SK-N-SH (cell line): Measurements from ENCODE around the gene NOX4. TPM values are rescaled to one million over a fixed set of nuclear protein-coding genes. Genes with fewer than 3 reads are reported as not detected.

Experiments
- CTCF ChIA-PET: fragments of 300-600, 350-600 bp; formaldehyde crosslinking; extraction: SDS; loops from one replicate; lab custom pipeline; 2021; lab: Yijun Ruan, JAX
- POLR2A ChIA-PET: fragments of 350-600 bp; sonication (Branson Sonifier 250); formaldehyde crosslinking; extraction: SDS; loops from one replicate; lab custom pipeline; 2020; ENCODE audit warnings: antibody characterized with exemption, inconsistent platforms; lab: Yijun Ruan, JAX
- DNase-seq: peaks from one replicate; pipeline ENCODE4 v3.0.0; 2012
- H2AFZ ChIP-seq: fragments of 200-600 bp; sonication (generic); 2 replicates; pipeline ENCODE4 v1.8.1; 2016; ENCODE audit warnings: antibody characterized with exemption, mild to moderate bottlenecking, low read depth
- H3F3A ChIP-seq: fragments of 200-600 bp; sonication (generic); replicated peaks from 2 replicates; pipeline ENCODE3; 2016; ENCODE audit warnings: antibody characterized with exemption, mild to moderate bottlenecking; ENCODE audit not compliant: insufficient read depth
- H3K27ac ChIP-seq, 2 experiments: fragments of 200-500 bp in 1 of 2; fragments of 200-600 bp in 1 of 2; sonication (Bioruptor generic) in 1 of 2; sonication (generic), shearing (Covaris generic) in 1 of 2; 2 replicates each; pipeline versions ENCODE4 v1.5.1 to v1.6.1; 2014 to 2016; ENCODE audit warnings: low read depth in 2 of 2, inconsistent platforms in 1 of 2, low read length in 1 of 2, mild to moderate bottlenecking in 1 of 2, mixed read lengths in 1 of 2
- H3K27me3 ChIP-seq: fragments of 200-600 bp; sonication (generic), shearing (Covaris generic); 2 replicates; pipeline ENCODE4 v1.6.1; 2016; ENCODE audit warnings: mixed run types; ENCODE audit not compliant: insufficient read depth
- H3K36me3 ChIP-seq, 2 experiments: fragments of 200-500 bp in 1 of 2; fragments of 200-600 bp in 1 of 2; sonication (Bioruptor generic) in 1 of 2; sonication (generic) in 1 of 2; replicated peaks in 1 of 2; 2 replicates each; pipeline versions ENCODE3 to v1.5.1; 2014 to 2016; ENCODE audit warnings: low read length in 1 of 2, mild to moderate bottlenecking in 1 of 2; ENCODE audit not compliant: insufficient read depth in 2 of 2, control insufficient read depth in 1 of 2
- H3K4me1 ChIP-seq, 2 experiments: fragments of 200-500 bp in 1 of 2; fragments of 200-600 bp in 1 of 2; sonication (Bioruptor generic) in 1 of 2; sonication (generic), shearing (Covaris generic) in 1 of 2; 2 replicates each; pipeline versions ENCODE4 v1.5.1 to v1.6.1; 2014 to 2016; ENCODE audit warnings: low read depth in 1 of 2, low read length in 1 of 2, mixed run types in 1 of 2; ENCODE audit not compliant: insufficient read depth in 2 of 2, control insufficient read depth in 1 of 2
- H3K4me2 ChIP-seq: fragments of 200-600 bp; sonication (generic), shearing (Covaris generic); 2 replicates; pipeline ENCODE4 v1.6.1; 2017; ENCODE audit warnings: mixed run types
- H3K4me3 ChIP-seq, 2 experiments: fragments of 200-500 bp in 1 of 2; fragments of 200-600 bp in 1 of 2; sonication (Bioruptor generic) in 1 of 2; sonication (generic), shearing (Covaris generic) in 1 of 2; 2 replicates each; pipeline versions ENCODE4 v1.5.1 to v1.8.1; 2014 to 2016; ENCODE audit warnings: low read depth in 2 of 2, inconsistent platforms in 1 of 2, low read length in 1 of 2, mild to moderate bottlenecking in 1 of 2, mixed read lengths in 1 of 2, moderate library complexity in 1 of 2
- H3K79me2 ChIP-seq: fragments of 200-600 bp; sonication (generic); 2 replicates; pipeline ENCODE4 v1.8.1; 2017; ENCODE audit warnings: mild to moderate bottlenecking; ENCODE audit not compliant: insufficient read depth
- H3K9ac ChIP-seq: fragments of 200-600 bp; sonication (generic); 2 replicates; pipeline ENCODE4 v1.6.1; 2017; ENCODE audit warnings: mixed run types
- H3K9me2 ChIP-seq: fragments of 200-600 bp; sonication (generic); 2 replicates; pipeline ENCODE4 v1.6.1; 2017; ENCODE audit warnings: mixed run types
- H3K9me3 ChIP-seq: fragments of 200-600 bp; sonication (generic); 2 replicates; pipeline ENCODE4 v1.6.1; 2017; ENCODE audit warnings: mixed run types, mild to moderate bottlenecking, moderate library complexity
- H4K20me1 ChIP-seq: fragments of 200-600 bp; sonication (generic); 2 replicates; pipeline ENCODE4 v1.6.1; 2017; ENCODE audit warnings: mild to moderate bottlenecking, mixed run types; ENCODE audit not compliant: insufficient read depth
- CTCF ChIP-seq: fragments of 200-600 bp; sonication (generic); IDR thresholded peaks from 2 replicates; pipeline ENCODE4 v1.6.1; 2017; ENCODE audit warnings: antibody characterized with exemption, mild to moderate bottlenecking, moderate library complexity
- EP300 ChIP-seq, 2 experiments: IDR thresholded peaks; 2 replicates each; pipeline versions ENCODE4 v1.4.0 to v1.6.1; 2012; ENCODE audit warnings: borderline replicate concordance in 1 of 2, low read depth in 1 of 2, low read length in 1 of 2
- FOXJ3 ChIP-seq: sonication (generic); formaldehyde crosslinking; IDR thresholded peaks from 2 replicates; pipeline ENCODE4 v1.5.1; 2020; ENCODE audit warnings: mild to moderate bottlenecking, missing genetic modification reagents
- GABPA ChIP-seq: IDR thresholded peaks from 2 replicates; pipeline ENCODE4 v1.4.0; 2012; ENCODE audit warnings: low read depth, mild to moderate bottlenecking
- GATA2 ChIP-seq: sonication (generic); formaldehyde crosslinking; IDR thresholded peaks from 2 replicates; pipeline ENCODE4 v1.5.0; 2020; ENCODE audit warnings: mild to moderate bottlenecking, missing genetic modification reagents
- MAX ChIP-seq: IDR thresholded peaks from 2 replicates; pipeline ENCODE4 v1.4.0; 2012; ENCODE audit warnings: low read depth
- MXI1 ChIP-seq: IDR thresholded peaks from 2 replicates; pipeline ENCODE4 v1.6.1; 2012; ENCODE audit warnings: mild to moderate bottlenecking, low read depth, low read length, improper control_type of control experiment
- NRF1 ChIP-seq: IDR thresholded peaks from 2 replicates; pipeline ENCODE4 v1.6.1; 2012; ENCODE audit warnings: low read depth, mild to moderate bottlenecking, low read length
- PBX3 ChIP-seq: IDR thresholded peaks from 2 replicates; pipeline ENCODE4; 2012
- RCOR1 ChIP-seq: fragments of 150-350 bp; IDR thresholded peaks from 2 replicates; pipeline ENCODE4 v1.6.1; 2017; ENCODE audit warnings: antibody characterized with exemption, low read length
- RXRA ChIP-seq: IDR thresholded peaks from 2 replicates; pipeline ENCODE4 v1.4.0; 2012; ENCODE audit warnings: low read depth, mild to moderate bottlenecking, borderline replicate concordance
- SMC3 ChIP-seq: IDR thresholded peaks from 2 replicates; pipeline ENCODE4 v1.6.1; 2012; ENCODE audit warnings: low read depth, low read length, improper control_type of control experiment
- YY1 ChIP-seq: IDR thresholded peaks from 2 replicates; pipeline ENCODE4 v1.4.0; 2012; ENCODE audit warnings: low read depth, mild to moderate bottlenecking
- WGBS: methylation state at CpG from one replicate; pipeline ENCODE4 v1.1.6; 2017; ENCODE audit warnings: low lambda C conversion rate; 5-methylcytosine and 5-hydroxymethylcytosine counted together
- polyA plus RNA-seq, 3 experiments: library from polyadenylated mRNA; depleted of rRNA; stranded (reverse); fragments of >200 nt; gene quantifications; 2 replicates each; pipeline ENCODE4 v1.2.3, GENCODE V29; 2012

Gene NOX4
- polyA plus RNA-seq (2012; rRNA removed): 1.3 and 2.2 TPM in 2 replicates
- 1.0 and 1.2 TPM in 2 replicates for polyA plus RNA-seq (2012; cell fraction: cytosol; rRNA removed)
- 1.0 and 1.3 TPM in 2 replicates for polyA plus RNA-seq (2012; cell fraction: nucleus; rRNA removed)

GRCh38 chr11:89490981-89491690 is at the start of gene NOX4:
NOX4 (minus strand) TSS chr11:89491375; CDS start chr11:89491246, 129 bp downstream.
- Histone ChIP-seq H3K4me2 (peak within 1 kb of the TSS; percentile 91), H3K36me3 (peaks cover 0 to 4% of the 10 kb centered on the region in 2 experiments), H3K9me3 (no peaks in the 10 kb centered on the region), H3K9ac (peak within 1 kb of the TSS; percentile 90), H2AFZ (peak within 1 kb of the TSS; percentile 97), H3K4me1 (peaks cover 4 to 13% of the 10 kb centered on the region in 2 experiments; a peak in 3 of 4 replicates), H4K20me1 (no peaks in the 10 kb centered on the region), H3F3A (peaks cover 32% of the 10 kb centered on the region), H3K4me3 (peak within 1 kb of the TSS; percentile 69 to 74), H3K79me2 (peaks cover 18% of the 10 kb centered on the region; the same call in 1 of the 2 replicates), H3K9me2 (no peaks in the 10 kb centered on the region), H3K27ac (peak within 1 kb of the TSS; percentile 68 to 90), H3K27me3 (no peaks in the 10 kb centered on the region)
- peak; percentile 91 for DNase-seq
- WGBS: 8% methylated on average over 12 of the region's 51 CpGs
- ChIA-PET CTCF (interaction anchor here (1.3 kb wide), 1 partner anchor 125 kb away, joined by 3 read pairs; no protein-coding TSS in a partner anchor), POLR2A (interaction anchor here (0.6 to 1.5 kb wide), 6 partner anchors 9 to 643 kb away, joined by 3 to 6 read pairs (median 4); partner anchors contain the start of gene NAALAD2)
- TF ChIP-seq RXRA: no peak
- peak; percentile 9; the same call in 1 of the 2 replicates for TF ChIP-seq PBX3
- no peak for TF ChIP-seq SMC3
- peak; percentile 25; the same call in 1 of the 2 replicates for TF ChIP-seq MXI1
- TF ChIP-seq CTCF: no peak
- TF ChIP-seq EP300 (IDR thresholded peaks at IDR 0.05; ENCODE audit: borderline replicate concordance in 1 of 2, low read depth in 1 of 2, low read length in 1 of 2): peak in 1 of 2 experiments; percentile 12; a peak in 1 of 4 replicates
- TF ChIP-seq FOXJ3 (CRISPR knock-in tag): no peak
- TF ChIP-seq MAX: 0 out of 2 replicates have a peak, but pooled peaks have one; percentile 34
- TF ChIP-seq GATA2 (CRISPR knock-in tag): no peak
- no peak for TF ChIP-seq GABPA
- TF ChIP-seq RCOR1: no peak
- peak; percentile 54; the same call in 1 of the 2 replicates for TF ChIP-seq YY1
- TF ChIP-seq NRF1: no peak
